Measurements from ENCODE around the gene DACH1. TPM values are rescaled to one million over a fixed set of nuclear protein-coding genes. Genes with fewer than 3 reads are reported as not detected.

The DACH1 gene
- total and polyA plus RNA-seq, 2 donors (not counting 1 experiment from before 2014, with no cell fraction given) = 0.02 to 0.33 TPM

- H4K20me1 ChIP-seq (ENCODE audit: control insufficient read depth, extremely low read depth, insufficient read depth, low read length) = no peaks in the 10 kb centered on the region
- H2AFZ ChIP-seq (ENCODE audit: low read length) = no peak overlapping the region
- no peaks in the 10 kb centered on the region for H3K27me3 ChIP-seq (ENCODE audit: control insufficient read depth, insufficient read depth, low read length)
- DNase-seq (ENCODE audit: low read depth in 2 of 2) = peak in 1 of 2 donors; percentile 5
- no peak overlapping the region for H3K9ac ChIP-seq (ENCODE audit: insufficient read depth, low read length)
- H3K27ac ChIP-seq (ENCODE audit: insufficient read depth, low read length) = no peak overlapping the region
- H3K4me2 ChIP-seq (ENCODE audit: extremely low read depth, insufficient read depth, low read length) = no peak overlapping the region
- no peaks in the 10 kb centered on the region for H3K79me2 ChIP-seq (ENCODE audit: control insufficient read depth, insufficient read depth, low read length)
- H3K4me1 ChIP-seq (ENCODE audit: control insufficient read depth, extremely low read depth, insufficient read depth, low read length) = no peaks in the 10 kb centered on the region
- H3K36me3 ChIP-seq (ENCODE audit: control insufficient read depth, insufficient read depth, low read length) = no peaks in the 10 kb centered on the region
- TF ChIP-seq EZH2 (IDR thresholded peaks at IDR 0.05; ENCODE audit: low read length, missing control alignments) = no peak
- no peak for TF ChIP-seq CTCF (conservative IDR thresholded peaks at IDR 0.05 in 1 of 2, IDR thresholded peaks at IDR 0.05 in 1 of 2; ENCODE audit: low read depth in 1 of 2, low read length in 2 of 2)
- no peak overlapping the region for H3K4me3 ChIP-seq (replicated peaks in 1 of 4; ENCODE audit: control extremely low read depth in 1 of 4, insufficient read depth in 1 of 4, low read depth in 3 of 4, low read length in 4 of 4)
- H3K9me3 ChIP-seq (ENCODE audit: control insufficient read depth, insufficient read depth, low read depth, low read length) = no peaks in the 10 kb centered on the region
Measured at GRCh38 chr13:71517004-71517403, 350.0 kb downstream of the DACH1 start.

- H4K20me1 ChIP-seq (ENCODE audit: control insufficient read depth, extremely low read depth, insufficient read depth, low read length) = no peaks in the 10 kb centered on the region
- no peak overlapping the region for H3K4me3 ChIP-seq (replicated peaks in 1 of 4; ENCODE audit: control extremely low read depth in 1 of 4, insufficient read depth in 1 of 4, low read depth in 3 of 4, low read length in 4 of 4)
- no peak overlapping the region for H3K9ac ChIP-seq (ENCODE audit: insufficient read depth, low read length)
- no peak overlapping the region for H2AFZ ChIP-seq (ENCODE audit: low read length)
- H3K9me3 ChIP-seq (ENCODE audit: control insufficient read depth, insufficient read depth, low read depth, low read length) = no peaks in the 10 kb centered on the region
- no peaks in the 10 kb centered on the region for H3K36me3 ChIP-seq (ENCODE audit: control insufficient read depth, insufficient read depth, low read length)
- H3K4me2 ChIP-seq (ENCODE audit: extremely low read depth, insufficient read depth, low read length) = no peak overlapping the region
- no peak for TF ChIP-seq EZH2 (IDR thresholded peaks at IDR 0.05; ENCODE audit: low read length, missing control alignments)
- TF ChIP-seq CTCF (conservative IDR thresholded peaks at IDR 0.05 in 1 of 2, IDR thresholded peaks at IDR 0.05 in 1 of 2; ENCODE audit: low read depth in 1 of 2, low read length in 2 of 2) = no peak
- no peaks in the 10 kb centered on the region for H3K79me2 ChIP-seq (ENCODE audit: control insufficient read depth, insufficient read depth, low read length)
- no peak overlapping the region for H3K27ac ChIP-seq (ENCODE audit: insufficient read depth, low read length)
- H3K4me1 ChIP-seq (ENCODE audit: control insufficient read depth, extremely low read depth, insufficient read depth, low read length) = no peaks in the 10 kb centered on the region
- no peaks in the 10 kb centered on the region for H3K27me3 ChIP-seq (ENCODE audit: control insufficient read depth, insufficient read depth, low read length)
- DNase-seq (ENCODE audit: low read depth in 2 of 2) = no peak
Measured at GRCh38 chr13:71516521-71516920, 350.5 kb downstream of the DACH1 start.

- Histone ChIP-seq H3K79me2 (ENCODE audit: control insufficient read depth, insufficient read depth, low read length) (no peaks in the 10 kb centered on the region), H3K4me3 (replicated peaks in 1 of 4; ENCODE audit: control extremely low read depth in 1 of 4, insufficient read depth in 1 of 4, low read depth in 3 of 4, low read length in 4 of 4) (no peak overlapping the region), H3K36me3 (ENCODE audit: control insufficient read depth, insufficient read depth, low read length) (no peaks in the 10 kb centered on the region), H3K9ac (ENCODE audit: insufficient read depth, low read length) (no peak overlapping the region), H4K20me1 (ENCODE audit: control insufficient read depth, extremely low read depth, insufficient read depth, low read length) (no peaks in the 10 kb centered on the region), H2AFZ (ENCODE audit: low read length) (no peak overlapping the region), H3K9me3 (ENCODE audit: control insufficient read depth, insufficient read depth, low read depth, low read length) (no peaks in the 10 kb centered on the region), H3K4me2 (ENCODE audit: extremely low read depth, insufficient read depth, low read length) (no peak overlapping the region), H3K27me3 (ENCODE audit: control insufficient read depth, insufficient read depth, low read length) (no peaks in the 10 kb centered on the region), H3K4me1 (ENCODE audit: control insufficient read depth, extremely low read depth, insufficient read depth, low read length) (no peaks in the 10 kb centered on the region), H3K27ac (ENCODE audit: insufficient read depth, low read length) (no peak overlapping the region)
- no peak for TF ChIP-seq CTCF (conservative IDR thresholded peaks at IDR 0.05 in 1 of 2, IDR thresholded peaks at IDR 0.05 in 1 of 2; ENCODE audit: low read depth in 1 of 2, low read length in 2 of 2)
- no peak for TF ChIP-seq EZH2 (IDR thresholded peaks at IDR 0.05; ENCODE audit: low read length, missing control alignments)
- DNase-seq (ENCODE audit: low read depth in 2 of 2) = no peak
Measured at GRCh38 chr13:71515744-71516038, 351.3 kb downstream of the DACH1 start.

Data from fibroblast of lung (primary cell).